GF-D8 (cell line): ENCODE data around the gene ESRRB.

Experiments
- DNase-seq: peaks from one replicate; lab custom pipeline; 2025; lab: John Stamatoyannopoulos, UW

ESRRB gene

DNA sequence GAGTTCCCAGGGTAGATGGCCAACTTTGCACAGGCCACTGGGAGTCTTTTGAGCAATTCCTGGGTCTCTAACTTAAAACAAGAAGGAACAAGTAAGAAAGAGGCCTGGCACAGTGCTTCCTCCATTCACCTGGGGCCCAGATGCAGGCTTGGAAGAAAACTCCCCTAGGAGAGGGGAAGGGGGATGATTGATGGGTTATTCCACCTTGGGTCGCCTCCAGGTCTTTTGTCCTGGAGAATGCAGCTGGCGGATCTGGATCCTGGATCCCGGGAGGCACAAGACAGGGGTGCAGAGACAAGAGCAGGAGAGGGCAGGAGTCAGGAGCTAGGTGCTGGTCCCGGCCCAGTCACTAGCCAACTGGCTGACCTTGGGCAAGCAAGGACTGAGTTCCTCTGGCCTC is 74.5 kb downstream of the ESRRB start:
- no peak for DNase-seq

DNA sequence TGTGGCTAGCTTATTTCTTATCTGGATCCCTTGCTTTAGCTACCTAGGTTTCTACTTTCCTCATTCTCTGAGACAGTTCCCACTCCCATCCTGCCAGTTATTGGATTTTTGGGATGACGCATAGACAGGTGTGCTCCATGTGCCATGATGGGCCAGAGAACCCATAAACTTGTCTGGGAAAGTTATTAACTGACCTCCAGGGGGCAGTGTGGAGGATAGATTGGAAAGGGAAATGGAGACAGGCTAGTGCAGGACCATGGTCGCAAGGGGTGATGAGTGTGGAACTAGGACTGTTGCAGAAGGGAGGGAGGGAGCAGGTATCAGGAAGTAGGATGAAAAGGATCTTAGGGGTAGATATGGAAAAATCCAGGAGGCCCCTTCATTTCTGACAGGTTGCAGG is 80.3 kb downstream of the ESRRB start:
- no peak for DNase-seq

GRCh38 chr14:76456891-76457586 is 81.1 kb downstream of the ESRRB start:
- DNase-seq = no peak

DNA sequence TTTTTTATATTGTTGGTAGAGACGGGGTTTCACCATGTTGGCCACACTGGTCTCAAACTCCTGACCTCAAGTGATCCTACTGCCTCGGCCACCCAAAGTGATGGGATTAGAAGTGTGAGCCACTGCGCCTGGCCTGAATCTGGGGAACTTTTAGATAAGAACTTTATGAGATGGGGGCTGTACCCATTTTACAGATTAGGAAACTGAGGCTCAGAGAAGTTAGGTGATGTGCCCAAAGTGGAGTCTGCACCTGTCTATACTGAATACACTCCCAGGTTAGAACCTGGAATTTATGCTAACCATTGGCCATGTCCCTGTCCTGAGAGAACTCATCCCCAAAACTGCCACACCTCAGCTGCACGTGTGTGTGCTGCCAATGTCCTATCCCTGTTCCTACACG is 81.9 kb downstream of the ESRRB start:
- DNase-seq = no peak

- no peak for DNase-seq
Observed at GRCh38 chr14:76461886-76462285, 85.9 kb downstream of the ESRRB start.

DNA sequence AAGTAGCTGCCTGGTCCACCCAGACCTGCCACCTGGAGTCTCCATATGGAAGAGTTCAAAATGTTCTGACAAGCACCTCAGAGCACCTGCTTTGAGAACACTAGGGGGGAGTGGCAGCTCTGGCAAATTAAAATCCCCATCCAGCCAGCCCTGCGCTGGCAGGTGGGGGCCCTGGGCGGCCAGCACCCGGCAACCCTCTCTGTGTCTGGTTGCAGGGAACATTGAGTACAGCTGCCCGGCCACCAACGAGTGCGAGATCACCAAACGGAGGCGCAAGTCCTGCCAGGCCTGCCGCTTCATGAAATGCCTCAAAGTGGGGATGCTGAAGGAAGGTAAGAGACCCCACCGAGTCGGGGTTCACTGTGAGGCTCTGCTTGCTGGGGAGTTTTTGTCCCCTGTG is 86.4 kb downstream of the ESRRB start:
- no peak for DNase-seq

DNA sequence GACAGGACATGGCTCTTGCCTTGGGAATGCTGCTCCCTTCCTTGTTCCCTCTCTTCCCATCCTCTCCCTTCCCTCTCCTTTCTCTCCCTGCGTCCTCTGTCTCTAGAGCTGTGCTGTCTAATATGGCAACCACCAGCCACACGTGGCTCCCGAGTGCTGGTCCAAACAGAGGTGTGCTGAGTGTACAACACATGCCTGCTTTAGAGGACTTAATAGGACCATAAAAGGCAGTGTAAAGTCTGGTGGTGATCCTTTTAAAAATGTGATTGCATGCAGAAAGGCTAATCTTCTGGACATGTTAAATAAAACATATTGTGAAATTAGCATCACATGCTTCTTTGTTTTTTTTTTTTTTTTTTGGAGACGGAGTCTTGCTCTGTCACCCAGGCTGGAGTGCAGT is 87.2 kb downstream of the ESRRB start:
- no peak for DNase-seq

GRCh38 chr14:76464856-76465255 is 88.9 kb downstream of the ESRRB start:
- DNase-seq = no peak

GRCh38 chr14:76465664-76466063 is 89.7 kb downstream of the ESRRB start:
- no peak for DNase-seq

- no peak for DNase-seq
Observed at GRCh38 chr14:76467711-76468155, 91.8 kb downstream of the ESRRB start.

DNA sequence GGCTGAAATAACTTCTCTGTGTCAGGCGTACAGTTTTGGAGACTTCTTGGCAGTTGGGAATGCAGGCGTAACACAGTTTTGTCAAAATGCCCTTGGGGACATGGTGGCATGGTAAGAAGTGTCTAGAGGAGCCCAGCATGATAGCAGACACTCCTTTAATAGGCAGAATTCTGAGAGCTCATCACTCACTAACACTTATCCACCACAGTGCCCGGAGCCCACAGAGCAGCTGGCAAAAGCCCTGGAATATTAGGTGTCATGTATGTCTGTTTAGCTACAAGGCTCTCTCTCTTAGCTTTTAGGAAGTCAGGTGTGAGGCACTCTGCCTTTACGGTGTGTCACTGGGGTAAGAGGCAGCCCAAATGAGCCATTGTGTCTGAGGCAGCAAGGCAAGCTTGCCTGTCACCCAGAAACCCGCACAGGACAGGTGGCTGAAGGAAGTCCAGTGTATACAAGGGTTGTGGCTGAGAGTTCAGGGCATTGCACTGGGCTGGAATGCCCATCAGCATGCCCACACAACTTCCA is 96.3 kb downstream of the ESRRB start:
- no peak for DNase-seq

- DNase-seq = no peak
Observed at GRCh38 chr14:76473481-76474263, 97.7 kb downstream of the ESRRB start.

GRCh38 chr14:76480426-76480825 is 104.5 kb downstream of the ESRRB start:
- no peak for DNase-seq

DNA sequence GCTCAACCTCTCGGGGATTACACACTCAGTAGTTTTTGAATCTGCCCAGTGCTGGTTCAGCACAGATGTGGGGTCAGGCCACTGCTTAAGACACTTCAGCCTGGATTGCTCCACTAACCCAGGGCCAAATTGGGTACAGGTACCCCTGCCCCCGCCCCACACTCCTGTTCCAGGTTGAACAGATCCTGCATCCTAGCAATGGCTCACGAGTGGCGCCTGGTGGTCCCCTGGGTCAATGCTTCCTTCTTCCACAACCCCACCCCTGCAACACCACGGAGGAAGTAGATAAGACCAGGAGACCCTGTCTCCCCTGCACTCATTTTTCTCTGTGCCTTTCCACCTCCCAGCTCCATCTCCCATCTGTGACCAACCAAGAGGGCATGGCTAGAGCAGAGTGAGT is 108.4 kb downstream of the ESRRB start:
- no peak for DNase-seq

- no peak for DNase-seq
Observed at GRCh38 chr14:76486251-76486743, 110.4 kb downstream of the ESRRB start.

DNA sequence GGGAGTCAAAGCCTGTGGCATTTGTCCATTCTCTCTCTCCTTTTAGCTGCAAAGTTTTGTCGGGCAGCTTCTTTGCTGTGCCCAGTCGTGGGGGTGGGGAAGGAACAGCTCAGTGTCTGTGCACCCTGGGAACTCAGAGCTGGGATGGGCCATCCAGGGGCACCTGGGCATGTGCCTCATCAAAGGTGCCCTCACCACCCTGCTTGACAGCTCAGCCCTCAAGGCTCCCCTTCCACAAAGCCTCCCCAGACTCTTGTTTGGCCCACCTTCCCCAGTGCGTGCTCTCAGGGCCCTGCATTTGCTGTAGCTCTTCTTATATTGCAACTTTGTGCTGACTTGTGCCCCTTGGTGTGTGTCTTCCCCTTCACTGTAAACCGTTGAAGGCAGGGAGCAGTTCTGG is 112.6 kb downstream of the ESRRB start:
- no peak for DNase-seq

- no peak for DNase-seq
Observed at GRCh38 chr14:76489667-76490066, 113.7 kb downstream of the ESRRB start.

- DNase-seq = no peak
Observed at GRCh38 chr14:76490111-76490510, 114.2 kb downstream of the ESRRB start.

DNA sequence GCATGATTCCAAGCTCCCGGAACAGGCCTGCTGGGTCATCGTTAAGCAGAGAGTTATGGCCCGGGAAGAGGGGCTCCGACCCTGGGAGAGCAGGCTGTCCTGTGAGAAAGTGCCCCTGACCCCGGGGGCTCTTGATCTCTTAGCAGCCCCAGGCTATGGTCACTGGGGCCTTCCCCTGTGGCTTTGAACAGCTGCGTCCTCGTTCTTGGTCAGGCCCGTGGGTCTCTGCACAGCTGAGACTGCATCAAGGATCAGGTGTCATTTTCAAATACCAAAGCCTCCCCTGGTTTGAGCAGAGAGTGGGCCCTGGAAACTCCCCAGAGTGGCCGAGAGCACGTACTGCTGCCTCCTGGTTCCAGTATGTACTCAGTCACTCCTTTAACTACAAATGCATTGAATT is 114.8 kb downstream of the ESRRB start:
- DNase-seq = no peak

DNA sequence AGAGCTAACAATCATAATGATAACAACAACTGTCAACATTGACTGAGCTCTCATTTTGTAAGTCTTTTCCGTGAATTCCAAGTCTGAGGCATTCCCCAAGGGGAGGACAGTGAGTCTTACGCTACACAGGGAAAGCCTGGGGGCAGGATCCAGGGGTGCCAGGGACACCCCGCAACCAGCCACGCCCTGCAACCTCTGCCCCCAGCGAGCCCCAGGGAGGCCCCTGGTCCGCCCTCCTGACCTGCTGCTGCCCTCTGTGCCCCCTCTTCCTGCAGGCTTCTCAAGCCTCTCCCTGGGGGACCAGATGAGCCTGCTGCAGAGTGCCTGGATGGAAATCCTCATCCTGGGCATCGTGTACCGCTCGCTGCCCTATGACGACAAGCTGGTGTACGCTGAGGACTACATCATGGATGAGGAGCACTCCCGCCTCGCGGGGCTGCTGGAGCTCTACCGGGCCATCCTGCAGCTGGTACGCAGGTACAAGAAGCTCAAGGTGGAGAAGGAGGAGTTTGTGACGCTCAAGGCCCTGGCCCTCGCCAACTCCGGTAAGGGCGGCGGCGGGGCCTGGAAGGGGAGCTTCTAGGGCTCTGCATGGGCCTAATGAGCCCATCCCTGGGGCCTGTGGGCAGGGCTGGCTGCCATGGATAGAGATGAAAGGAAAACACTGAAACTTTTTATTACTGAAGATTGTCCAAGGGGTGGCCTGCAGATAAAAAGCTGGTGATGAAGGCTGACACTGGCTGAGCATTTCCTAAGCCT is 115.4 kb downstream of the ESRRB start:
- no peak for DNase-seq

DNA sequence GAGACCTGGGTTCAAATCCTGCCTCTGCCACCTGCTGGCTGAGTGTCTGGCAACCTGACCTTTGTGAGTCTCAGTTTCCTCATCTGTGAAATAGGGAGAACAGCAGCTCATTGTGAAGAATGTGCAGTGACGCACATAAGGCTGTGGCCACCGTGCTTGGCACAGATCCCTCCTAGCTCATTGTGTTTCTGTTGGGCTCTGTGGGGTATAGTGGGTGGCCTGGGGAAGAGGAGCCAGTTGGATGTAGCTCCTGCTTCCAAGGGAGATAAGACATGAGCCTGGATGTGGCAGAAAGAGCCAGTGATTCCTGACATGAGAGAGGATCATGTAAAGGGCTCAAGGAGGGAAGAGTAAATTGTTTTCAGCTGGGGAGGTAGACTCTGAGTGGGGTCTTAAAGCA is 120.0 kb downstream of the ESRRB start:
- DNase-seq = no peak

- no peak for DNase-seq
Observed at GRCh38 chr14:76496595-76496994, 120.7 kb downstream of the ESRRB start.
